GM18498 (cell line): ENCODE data around the gene BABAM2.

ENCODE experiments used
- ATAC-seq: cut with Tn5 transposase; IDR thresholded peaks from one replicate; pipeline ENCODE4 v1.9.1; 2021; ENCODE audit warnings: mild to moderate bottlenecking, moderate library complexity; ENCODE audit not compliant: unreplicated experiment

Gene BABAM2

GRCh38 chr2:28381225-28382180 is 491.0 kb downstream of the BABAM2 start:
- no peak for ATAC-seq

- no peak for ATAC-seq
Observed at GRCh38 chr2:28382755-28383154, 492.2 kb downstream of the BABAM2 start.

- ATAC-seq, result no peak
Observed at GRCh38 chr2:28387082-28387960, 496.8 kb downstream of the BABAM2 start.
